Natural killer cell (primary cell): ENCODE data around the gene FUT8. TPM values are rescaled to one million over a fixed set of nuclear protein-coding genes. Genes with fewer than 3 reads are reported as not detected.

Source experiments
- ATAC-seq, 3 donors: fragments of 150-1000 bp in 2 of 3; fragments of 200-7000 bp in 1 of 3; cut with Tn5 transposase; 1 replicate in 1 of 3; 2 replicates in 2 of 3; pipeline ENCODE4 v1.10.0; 2021; ENCODE audit warnings: mild to moderate bottlenecking in 2 of 3, moderate library complexity in 2 of 3
- DNase-seq, 2 donors: peaks; one replicate each; pipeline versions ENCODE4 v3.0.0 to v3.0.0-alpha.2; 2013 to 2021; ENCODE audit warnings: mixed read lengths in 1 of 2
- H3K27ac ChIP-seq: one replicate; pipeline ENCODE4 v1.5.1; 2013; ENCODE audit warnings: mild to moderate bottlenecking, low read length
- H3K27me3 ChIP-seq: one replicate; pipeline ENCODE4 v1.6.1; 2013; ENCODE audit warnings: low read length; ENCODE audit not compliant: control insufficient read depth, insufficient read depth
- H3K36me3 ChIP-seq: one replicate; pipeline ENCODE4 v1.6.1; 2013; ENCODE audit warnings: low read length; ENCODE audit not compliant: control insufficient read depth, insufficient read depth
- H3K4me1 ChIP-seq: one replicate; pipeline ENCODE4 v1.6.1; 2013; ENCODE audit warnings: low read length; ENCODE audit not compliant: control insufficient read depth, insufficient read depth
- H3K4me3 ChIP-seq: one replicate; pipeline ENCODE4 v1.5.1; 2013; ENCODE audit warnings: low read length
- H3K9me3 ChIP-seq: one replicate; pipeline ENCODE4 v1.6.1; 2013; ENCODE audit warnings: low read length; ENCODE audit not compliant: control insufficient read depth, insufficient read depth
- H3K27ac Mint-ChIP-seq, 2 donors: one replicate each; pipeline ENCODE4 v1.8.0; 2022; ENCODE audit warnings: mild to moderate bottlenecking in 2 of 2, mixed read lengths in 2 of 2, moderate library complexity in 1 of 2
- H3K27me3 Mint-ChIP-seq, 2 donors: one replicate each; pipeline ENCODE4 v1.8.0; 2022; ENCODE audit warnings: low read depth in 2 of 2, mixed read lengths in 2 of 2
- H3K36me3 Mint-ChIP-seq: one replicate; pipeline ENCODE4 v1.8.0; 2022; ENCODE audit warnings: mixed read lengths
- H3K4me1 Mint-ChIP-seq, 2 donors: one replicate each; pipeline ENCODE4 v1.8.0; 2022; ENCODE audit warnings: mixed read lengths in 2 of 2
- H3K4me3 Mint-ChIP-seq: one replicate; pipeline ENCODE4 v1.8.0; 2022; ENCODE audit warnings: mild to moderate bottlenecking, moderate library complexity, mixed read lengths
- H3K9me3 Mint-ChIP-seq, 2 donors: one replicate each; pipeline ENCODE4 v1.8.0; 2022; ENCODE audit warnings: mixed read lengths in 2 of 2
- WGBS: methylation state at CpG from one replicate; pipeline ENCODE4 v1.1.7; 2013; ENCODE audit warnings: missing lambda C conversion rate; ENCODE audit not compliant: insufficient coverage; 5-methylcytosine and 5-hydroxymethylcytosine counted together
- intact Hi-C: fragments of 100-400 bp; cut with micrococcal nuclease; formaldehyde crosslinking; loops from one replicate; pipeline ENCODE4 v1.14.2; 2022
- total RNA-seq, 4 donors: library from RNA; stranded (reverse); fragments of 120-200 nt in 1 of 4; gene quantifications; one replicate each; pipeline versions ENCODE4 v1.2.3 to v1.2.4, GENCODE V29; 2013 to 2022
- TF ChIP-seq, protein P1 (sequence below): fragments of 200-600 bp; IDR thresholded peaks from one replicate; pipeline ENCODE4 v1.8.0; 2022; ENCODE audit warnings: antibody characterized with exemption

Gene FUT8
- total RNA-seq, 3 donors from 2014 or later (not counting 1 experiment from before 2014, with no cell fraction given), result 20.7 to 29.2 (median 21.2) TPM

DNA sequence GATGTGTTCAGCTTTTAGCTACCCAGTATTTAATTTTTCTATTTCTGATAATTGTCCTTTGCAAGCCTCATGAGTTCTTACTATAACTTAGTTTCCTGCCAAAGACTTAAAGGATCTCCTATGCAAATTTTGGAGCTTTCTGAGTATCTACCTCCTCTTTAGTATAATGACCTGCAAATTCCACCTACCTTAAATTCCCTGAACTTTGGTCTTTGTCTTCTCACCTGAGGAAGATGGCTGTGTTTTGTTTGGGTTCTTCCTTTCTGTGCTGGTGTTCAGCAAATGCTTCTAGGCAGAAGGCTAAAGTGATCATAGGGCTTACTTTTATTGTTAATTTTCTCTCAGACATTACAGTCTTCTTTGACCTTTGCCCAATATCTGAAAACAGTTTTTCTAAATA lies 142.8 kb downstream of the FUT8 start:
- no peaks in the 10 kb centered on the region for H3K36me3 Mint-ChIP-seq
- no peaks in the 10 kb centered on the region for H3K9me3 Mint-ChIP-seq
- Histone ChIP-seq H3K4me3 (no peak overlapping the region), H3K9me3 (no peaks in the 10 kb centered on the region), H3K4me1 (no peaks in the 10 kb centered on the region), H3K36me3 (no peaks in the 10 kb centered on the region), H3K27ac (no peak overlapping the region), H3K27me3 (no peaks in the 10 kb centered on the region)
- ATAC-seq, result no peak
- H3K4me3 Mint-ChIP-seq, result no peak overlapping the region
- TF ChIP-seq, protein P1, sequence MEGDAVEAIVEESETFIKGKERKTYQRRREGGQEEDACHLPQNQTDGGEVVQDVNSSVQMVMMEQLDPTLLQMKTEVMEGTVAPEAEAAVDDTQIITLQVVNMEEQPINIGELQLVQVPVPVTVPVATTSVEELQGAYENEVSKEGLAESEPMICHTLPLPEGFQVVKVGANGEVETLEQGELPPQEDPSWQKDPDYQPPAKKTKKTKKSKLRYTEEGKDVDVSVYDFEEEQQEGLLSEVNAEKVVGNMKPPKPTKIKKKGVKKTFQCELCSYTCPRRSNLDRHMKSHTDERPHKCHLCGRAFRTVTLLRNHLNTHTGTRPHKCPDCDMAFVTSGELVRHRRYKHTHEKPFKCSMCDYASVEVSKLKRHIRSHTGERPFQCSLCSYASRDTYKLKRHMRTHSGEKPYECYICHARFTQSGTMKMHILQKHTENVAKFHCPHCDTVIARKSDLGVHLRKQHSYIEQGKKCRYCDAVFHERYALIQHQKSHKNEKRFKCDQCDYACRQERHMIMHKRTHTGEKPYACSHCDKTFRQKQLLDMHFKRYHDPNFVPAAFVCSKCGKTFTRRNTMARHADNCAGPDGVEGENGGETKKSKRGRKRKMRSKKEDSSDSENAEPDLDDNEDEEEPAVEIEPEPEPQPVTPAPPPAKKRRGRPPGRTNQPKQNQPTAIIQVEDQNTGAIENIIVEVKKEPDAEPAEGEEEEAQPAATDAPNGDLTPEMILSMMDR, result no peak
- no peak overlapping the region for H3K27ac Mint-ChIP-seq
- no peaks in the 10 kb centered on the region for H3K4me1 Mint-ChIP-seq
- DNase-seq, result no peak
- no peaks in the 10 kb centered on the region for H3K27me3 Mint-ChIP-seq
- intact Hi-C loops, result no loop called here

DNA sequence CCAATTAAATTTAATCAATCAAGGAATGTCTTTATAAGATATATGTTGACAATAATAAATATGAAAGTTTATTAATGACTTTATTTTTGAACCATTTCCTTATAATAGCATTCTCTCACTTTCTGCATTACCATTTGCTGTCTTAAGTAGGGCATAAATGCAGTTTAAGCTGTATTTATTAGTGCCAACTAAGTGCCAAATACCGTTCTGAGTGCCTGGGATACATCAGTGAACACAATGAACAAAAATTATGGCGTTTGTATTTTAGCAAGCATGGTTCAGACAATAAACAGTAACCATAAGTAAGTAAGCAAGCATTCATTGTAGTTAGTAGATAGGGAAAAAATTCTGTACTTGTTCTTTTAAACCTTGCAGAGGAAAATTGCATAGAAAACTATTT lies 145.8 kb downstream of the FUT8 start:
- no peaks in the 10 kb centered on the region for H3K9me3 Mint-ChIP-seq
- H3K27ac ChIP-seq, result no peak overlapping the region
- 100% methylated on average over 2 of the region's 2 CpGs for WGBS
- no peaks in the 10 kb centered on the region for H3K4me1 ChIP-seq
- intact Hi-C loops, result no loop called here
- no peaks in the 10 kb centered on the region for H3K9me3 ChIP-seq
- H3K27me3 ChIP-seq, result no peaks in the 10 kb centered on the region
- no peaks in the 10 kb centered on the region for H3K27me3 Mint-ChIP-seq
- H3K4me1 Mint-ChIP-seq, result no peaks in the 10 kb centered on the region
- peaks cover 2% of the 10 kb centered on the region for H3K36me3 ChIP-seq
- no peak overlapping the region for H3K4me3 Mint-ChIP-seq
- H3K27ac Mint-ChIP-seq, result no peak overlapping the region
- H3K36me3 Mint-ChIP-seq, result no peaks in the 10 kb centered on the region
- ATAC-seq (no peak), DNase-seq (no peak)
- H3K4me3 ChIP-seq, result no peak overlapping the region
- TF ChIP-seq, protein P1, result no peak

DNA sequence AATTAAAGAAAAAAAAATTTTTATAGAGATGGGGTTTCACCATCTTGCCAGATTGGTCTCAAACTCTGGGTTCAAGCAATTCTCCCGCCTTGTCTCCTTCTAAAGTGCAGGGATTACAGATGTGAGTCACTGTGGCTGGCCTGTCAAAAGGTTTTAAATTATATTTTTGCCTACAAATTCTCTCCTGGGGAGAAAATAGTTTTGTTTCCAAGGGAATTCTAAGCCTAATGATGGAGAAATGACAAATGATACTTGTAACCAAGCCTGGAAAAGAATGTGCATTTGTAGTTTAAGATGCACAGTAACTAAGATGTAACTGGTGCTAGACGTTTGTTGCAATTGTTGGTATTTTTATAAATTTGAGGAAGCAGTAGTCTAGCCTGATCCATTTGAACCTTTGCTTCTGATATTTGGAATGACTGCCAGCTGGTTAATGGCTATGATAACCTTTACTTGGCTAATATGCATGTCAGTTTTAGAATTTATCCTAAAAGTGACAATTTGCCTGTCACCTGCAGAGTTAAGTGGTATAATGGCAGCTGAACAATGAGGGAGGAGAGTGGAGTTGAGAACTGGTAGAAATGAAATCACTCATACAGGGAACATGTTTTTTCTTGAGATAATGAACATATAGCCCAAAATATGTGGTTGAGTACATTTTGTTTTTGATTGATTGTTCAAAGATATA lies 148.0 kb downstream of the FUT8 start:
- WGBS, result 88% methylated on average over 2 of the region's 2 CpGs
- Histone ChIP-seq H3K9me3 (no peaks in the 10 kb centered on the region), H3K27ac (no peak overlapping the region), H3K4me1 (no peaks in the 10 kb centered on the region), H3K4me3 (no peak overlapping the region), H3K27me3 (no peaks in the 10 kb centered on the region), H3K36me3 (peaks cover 2% of the 10 kb centered on the region)
- no peak for ATAC-seq
- H3K27ac Mint-ChIP-seq, result no peak overlapping the region
- H3K36me3 Mint-ChIP-seq, result no peaks in the 10 kb centered on the region
- TF ChIP-seq, protein P1, result no peak
- no peak for DNase-seq
- no peaks in the 10 kb centered on the region for H3K27me3 Mint-ChIP-seq
- intact Hi-C loops, result no loop called here
- H3K4me1 Mint-ChIP-seq, result no peaks in the 10 kb centered on the region
- no peak overlapping the region for H3K4me3 Mint-ChIP-seq
- H3K9me3 Mint-ChIP-seq, result no peaks in the 10 kb centered on the region

DNA sequence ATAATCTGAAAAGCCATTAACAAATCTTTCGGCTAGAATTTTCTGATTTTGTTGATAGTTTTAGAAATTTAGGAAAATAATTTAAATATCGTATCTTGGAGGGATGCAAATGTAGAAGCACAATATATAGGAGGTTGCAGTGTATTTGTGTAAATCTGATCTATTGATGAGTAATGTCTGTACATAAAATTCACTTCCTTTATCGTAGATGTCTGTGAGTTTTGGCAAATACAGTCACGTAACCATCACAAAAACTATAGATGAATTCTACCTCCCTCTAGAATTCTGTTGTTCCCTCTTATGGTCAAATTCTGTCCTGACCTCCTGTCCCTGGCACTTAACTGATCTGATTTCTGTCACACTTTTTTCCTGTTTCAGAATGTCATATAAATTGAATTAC lies 151.8 kb downstream of the FUT8 start:
- H3K27ac Mint-ChIP-seq, result no peak overlapping the region
- intact Hi-C loops, result no loop called here
- WGBS, result 100% methylated on average over 2 of the region's 4 CpGs

More for the DNA sequence above, 151.8 kb downstream of the FUT8 start:
- DNase-seq (no peak), ATAC-seq (no peak)
- Histone ChIP-seq H3K4me1 (no peaks in the 10 kb centered on the region), H3K27ac (no peak overlapping the region), H3K4me3 (no peak overlapping the region), H3K36me3 (peaks cover 2% of the 10 kb centered on the region), H3K9me3 (no peaks in the 10 kb centered on the region), H3K27me3 (no peaks in the 10 kb centered on the region)
- Mint-ChIP-seq H3K27me3 (no peaks in the 10 kb centered on the region), H3K9me3 (no peaks in the 10 kb centered on the region), H3K4me3 (no peak overlapping the region), H3K36me3 (no peaks in the 10 kb centered on the region), H3K4me1 (peaks cover 11 to 12% of the 10 kb centered on the region in 2 donors)
- TF ChIP-seq, protein P1, result no peak
